Measurements from ENCODE around the gene AOPEP. TPM values are rescaled to one million over a fixed set of nuclear protein-coding genes. Genes with fewer than 3 reads are reported as not detected.

The AOPEP gene
- total RNA-seq, 1 experiment from 2014 or later = 15.0 TPM

DNA sequence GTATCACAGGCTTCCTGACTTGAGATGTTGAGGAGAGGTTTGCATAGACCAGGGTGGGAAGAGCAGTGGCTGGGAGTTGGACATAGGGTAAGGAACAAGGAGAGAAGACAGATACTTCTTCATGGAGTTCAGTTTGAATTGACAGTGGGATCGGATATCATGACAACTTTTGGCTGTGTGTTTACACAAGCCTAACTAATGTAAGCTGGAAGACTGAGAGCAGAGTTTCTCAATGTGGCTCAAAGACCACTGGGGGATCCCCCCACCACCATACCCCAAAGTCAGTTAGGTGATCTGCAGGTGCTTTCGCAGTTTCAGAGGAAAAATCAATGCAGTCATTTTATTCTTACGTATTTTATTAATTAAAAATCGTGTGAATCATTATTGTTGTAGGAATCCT, 125.9 kb downstream of the AOPEP start:
- Histone ChIP-seq H3K27ac (ENCODE audit: insufficient read length, low read depth, low read length) (no peak overlapping the region), H2BK15ac (ENCODE audit: low read depth, low read length) (no peak overlapping the region), H3K9me3 (ENCODE audit: control insufficient read depth, low read depth, low read length) (no peaks in the 10 kb centered on the region), H2AK5ac (ENCODE audit: insufficient read length, low read length) (no peak overlapping the region), H3K27me3 (ENCODE audit: insufficient read depth, low read length) (no peaks in the 10 kb centered on the region), H4K20me1 (ENCODE audit: control insufficient read depth, insufficient read depth, insufficient read length) (no peaks in the 10 kb centered on the region), H3T11ph (ENCODE audit: low read length) (no peak overlapping the region), H2BK5ac (ENCODE audit: insufficient read length, low read length) (no peak overlapping the region), H3K79me1 (ENCODE audit: insufficient read depth, low read depth, low read length, poor library complexity, severe bottlenecking) (no peaks in the 10 kb centered on the region), H4K5ac (ENCODE audit: insufficient read length, low read depth, low read length) (no peak overlapping the region), H2BK120ac (ENCODE audit: low read depth, low read length, poor library complexity, severe bottlenecking) (no peak overlapping the region), H3K9ac (ENCODE audit: extremely low read depth, insufficient read length, low read length) (no peak overlapping the region), H3K4me2 (ENCODE audit: insufficient read depth, insufficient read length, low read length) (no peak overlapping the region), H2BK12ac (ENCODE audit: insufficient read length, low read depth, low read length) (no peak overlapping the region), H3K14ac (ENCODE audit: insufficient read depth, low read length) (no peak overlapping the region), H3K23me2 (ENCODE audit: insufficient read length, low read depth, low read length, poor library complexity, severe bottlenecking) (no peaks in the 10 kb centered on the region), H3K79me2 (ENCODE audit: insufficient read depth, low read length) (no peaks in the 10 kb centered on the region), H2AFZ (ENCODE audit: low read length) (no peak overlapping the region), H4K91ac (ENCODE audit: insufficient read length, low read depth, low read length) (no peak overlapping the region), H3K18ac (ENCODE audit: insufficient read length, low read depth, low read length) (no peak overlapping the region), H3K23ac (ENCODE audit: insufficient read length, low read depth, low read length) (no peak overlapping the region), H3K4me1 (ENCODE audit: insufficient read depth, low read length) (no peaks in the 10 kb centered on the region), H2BK20ac (ENCODE audit: low read depth, low read length, poor library complexity, severe bottlenecking) (no peak overlapping the region), H3K4ac (ENCODE audit: low read depth, low read length) (no peak overlapping the region), H3K56ac (ENCODE audit: insufficient read length, low read depth, low read length) (no peak overlapping the region), H4K8ac (replicated peaks; ENCODE audit: insufficient read length, low read depth, low read length) (no peak overlapping the region)
- no peaks in the 10 kb centered on the region for H3K9me3 Mint-ChIP-seq
- H3K36me3 Mint-ChIP-seq (ENCODE audit: insufficient read depth in 1 of 3, low read depth in 3 of 3) = no peaks in the 10 kb centered on the region
- H3K4me3 Mint-ChIP-seq = no peak overlapping the region
- TF ChIP-seq, protein P1, sequence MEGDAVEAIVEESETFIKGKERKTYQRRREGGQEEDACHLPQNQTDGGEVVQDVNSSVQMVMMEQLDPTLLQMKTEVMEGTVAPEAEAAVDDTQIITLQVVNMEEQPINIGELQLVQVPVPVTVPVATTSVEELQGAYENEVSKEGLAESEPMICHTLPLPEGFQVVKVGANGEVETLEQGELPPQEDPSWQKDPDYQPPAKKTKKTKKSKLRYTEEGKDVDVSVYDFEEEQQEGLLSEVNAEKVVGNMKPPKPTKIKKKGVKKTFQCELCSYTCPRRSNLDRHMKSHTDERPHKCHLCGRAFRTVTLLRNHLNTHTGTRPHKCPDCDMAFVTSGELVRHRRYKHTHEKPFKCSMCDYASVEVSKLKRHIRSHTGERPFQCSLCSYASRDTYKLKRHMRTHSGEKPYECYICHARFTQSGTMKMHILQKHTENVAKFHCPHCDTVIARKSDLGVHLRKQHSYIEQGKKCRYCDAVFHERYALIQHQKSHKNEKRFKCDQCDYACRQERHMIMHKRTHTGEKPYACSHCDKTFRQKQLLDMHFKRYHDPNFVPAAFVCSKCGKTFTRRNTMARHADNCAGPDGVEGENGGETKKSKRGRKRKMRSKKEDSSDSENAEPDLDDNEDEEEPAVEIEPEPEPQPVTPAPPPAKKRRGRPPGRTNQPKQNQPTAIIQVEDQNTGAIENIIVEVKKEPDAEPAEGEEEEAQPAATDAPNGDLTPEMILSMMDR (conservative IDR thresholded peaks at IDR 0.05) = no peak
- H3K27ac Mint-ChIP-seq = no peak overlapping the region
- H3K4me1 Mint-ChIP-seq = peaks cover 0 to 8% of the 10 kb centered on the region in 2 experiments; a peak in 2 of 4 replicates
- H3K27me3 Mint-ChIP-seq (ENCODE audit: low read depth) = no peaks in the 10 kb centered on the region
- DNase-seq = no peak
- WGBS (ENCODE audit: extremely low coverage, insufficient read length, low lambda C conversion rate) = no CpG with 5 or more reads among the region's 4 CpGs
